ENCODE data around the gene RUNDC3A.
A peak's percentile ranks its signal among the peaks of the same experiment; 100 is the strongest.

RUNDC3A gene

DNA sequence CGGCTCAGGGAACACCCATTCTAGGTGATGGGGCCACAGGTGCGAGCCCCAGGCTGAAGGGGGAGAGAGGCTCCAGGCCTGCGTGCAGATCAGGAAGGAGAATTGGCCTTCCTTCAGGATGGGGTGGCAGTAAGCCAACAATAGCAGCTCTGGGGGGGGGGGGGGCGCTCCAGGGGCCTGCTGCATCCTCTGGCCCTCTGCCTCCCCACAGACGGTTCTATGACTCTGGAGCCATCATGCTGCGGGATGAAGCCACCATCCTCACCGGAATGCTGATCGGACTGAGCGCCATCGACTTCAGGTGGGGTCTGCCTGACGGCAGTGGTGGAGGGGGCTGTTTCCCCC, 6.1 kb downstream of the RUNDC3A start:
- Histone ChIP-seq H3K4me3 (ENCODE audit: low read depth, low read length) (no peak overlapping the region), H3K27ac (ENCODE audit: extremely low read depth, low read depth, low read length) (no peak overlapping the region), H3K36me3 (ENCODE audit: control insufficient read depth in 2 of 2, insufficient read depth in 1 of 2, low read length in 2 of 2) (peaks cover 0 to 10% of the 10 kb centered on the region in 2 experiments; a peak in 1 of 3 replicates), H3K9me3 (ENCODE audit: control insufficient read depth, insufficient read depth, low read depth, low read length) (no peaks in the 10 kb centered on the region), H3K4me1 (ENCODE audit: control insufficient read depth, insufficient read depth, low read length) (peaks cover 4% of the 10 kb centered on the region; the same call in 1 of the 2 replicates)
- TF ChIP-seq ZEB2 (tag by site-specific recombination; IDR thresholded peaks at IDR 0.05), result 0 out of 2 replicates have a peak, but pooled peaks have one; percentile 42
- TF ChIP-seq, protein P1, sequence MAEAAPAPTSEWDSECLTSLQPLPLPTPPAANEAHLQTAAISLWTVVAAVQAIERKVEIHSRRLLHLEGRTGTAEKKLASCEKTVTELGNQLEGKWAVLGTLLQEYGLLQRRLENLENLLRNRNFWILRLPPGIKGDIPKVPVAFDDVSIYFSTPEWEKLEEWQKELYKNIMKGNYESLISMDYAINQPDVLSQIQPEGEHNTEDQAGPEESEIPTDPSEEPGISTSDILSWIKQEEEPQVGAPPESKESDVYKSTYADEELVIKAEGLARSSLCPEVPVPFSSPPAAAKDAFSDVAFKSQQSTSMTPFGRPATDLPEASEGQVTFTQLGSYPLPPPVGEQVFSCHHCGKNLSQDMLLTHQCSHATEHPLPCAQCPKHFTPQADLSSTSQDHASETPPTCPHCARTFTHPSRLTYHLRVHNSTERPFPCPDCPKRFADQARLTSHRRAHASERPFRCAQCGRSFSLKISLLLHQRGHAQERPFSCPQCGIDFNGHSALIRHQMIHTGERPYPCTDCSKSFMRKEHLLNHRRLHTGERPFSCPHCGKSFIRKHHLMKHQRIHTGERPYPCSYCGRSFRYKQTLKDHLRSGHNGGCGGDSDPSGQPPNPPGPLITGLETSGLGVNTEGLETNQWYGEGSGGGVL (tag by site-specific recombination; IDR thresholded peaks at IDR 0.05), result peak; percentile 75
- TF ChIP-seq GLIS1 (tag by site-specific recombination; IDR thresholded peaks at IDR 0.05), result peak; percentile 51
- TF ChIP-seq, protein P2, sequence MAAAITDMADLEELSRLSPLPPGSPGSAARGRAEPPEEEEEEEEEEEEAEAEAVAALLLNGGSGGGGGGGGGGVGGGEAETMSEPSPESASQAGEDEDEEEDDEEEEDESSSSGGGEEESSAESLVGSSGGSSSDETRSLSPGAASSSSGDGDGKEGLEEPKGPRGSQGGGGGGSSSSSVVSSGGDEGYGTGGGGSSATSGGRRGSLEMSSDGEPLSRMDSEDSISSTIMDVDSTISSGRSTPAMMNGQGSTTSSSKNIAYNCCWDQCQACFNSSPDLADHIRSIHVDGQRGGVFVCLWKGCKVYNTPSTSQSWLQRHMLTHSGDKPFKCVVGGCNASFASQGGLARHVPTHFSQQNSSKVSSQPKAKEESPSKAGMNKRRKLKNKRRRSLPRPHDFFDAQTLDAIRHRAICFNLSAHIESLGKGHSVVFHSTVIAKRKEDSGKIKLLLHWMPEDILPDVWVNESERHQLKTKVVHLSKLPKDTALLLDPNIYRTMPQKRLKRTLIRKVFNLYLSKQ (tag by site-specific recombination; IDR thresholded peaks at IDR 0.05; ENCODE audit: borderline replicate concordance), result no peak
- ChIA-PET CTCF (interaction anchor here (0.5 to 2.0 kb wide), 5 partner anchors 17 to 93 kb away, joined by 3 to 10 read pairs (median 4); no protein-coding TSS in a partner anchor), POLR2A (interaction anchor here (0.8 to 6.5 kb wide), 7 partner anchors 10 to 105 kb away, joined by 3 to 38 read pairs (median 5); partner anchors contain the start of genes SLC25A39 and UBTF)

DNA sequence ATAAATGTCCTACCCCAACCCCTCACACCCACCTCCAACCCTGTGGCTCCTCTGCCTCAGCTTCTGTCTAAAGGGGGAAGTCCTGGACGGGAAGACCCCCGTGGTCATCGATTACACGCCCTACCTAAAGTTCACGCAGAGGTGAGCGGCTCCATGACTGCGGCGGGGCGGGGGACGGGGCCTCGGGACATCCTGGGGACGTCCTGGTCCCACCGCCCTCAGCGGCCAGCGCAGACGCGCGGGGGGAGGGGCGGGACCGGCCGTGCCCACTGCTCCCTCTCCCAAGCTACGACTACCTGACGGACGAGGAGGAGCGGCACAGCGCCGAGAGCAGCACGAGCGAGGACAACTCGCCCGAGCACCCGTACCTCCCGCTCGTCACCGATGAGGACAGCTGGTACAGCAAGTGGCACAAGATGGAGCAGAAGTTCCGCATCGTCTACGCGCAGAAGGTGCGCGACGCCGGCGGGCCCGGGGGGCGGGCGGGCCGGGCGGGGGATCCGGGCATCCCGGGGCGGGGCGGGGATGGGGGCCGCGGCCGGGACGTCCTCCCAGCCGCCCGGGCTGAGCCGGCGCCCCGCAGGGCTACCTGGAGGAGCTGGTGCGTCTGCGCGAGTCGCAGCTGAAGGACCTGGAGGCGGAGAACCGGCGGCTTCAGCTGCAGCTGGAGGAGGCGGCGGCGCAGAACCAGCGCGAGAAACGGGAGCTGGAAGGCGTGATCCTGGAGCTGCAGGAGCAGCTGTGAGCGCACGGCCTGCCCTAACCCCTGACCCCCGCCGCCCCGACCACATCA, 6.7 kb downstream of the RUNDC3A start:
- CTCF ChIA-PET, result interaction anchor here (0.5 to 2.0 kb wide), 6 partner anchors 16 to 251 kb away, joined by 3 to 10 read pairs (median 4); no protein-coding TSS in a partner anchor
- Histone ChIP-seq H3K4me3 (ENCODE audit: low read depth, low read length) (peak overlapping the region; percentile 44), H3K36me3 (ENCODE audit: control insufficient read depth in 2 of 2, insufficient read depth in 1 of 2, low read length in 2 of 2) (peaks cover 0 to 15% of the 10 kb centered on the region in 2 experiments; a peak in 1 of 3 replicates), H3K27ac (ENCODE audit: extremely low read depth, low read depth, low read length) (peak overlapping the region; percentile 16; the same call in 1 of the 2 replicates), H3K9me3 (ENCODE audit: control insufficient read depth, insufficient read depth, low read depth, low read length) (no peaks in the 10 kb centered on the region), H3K4me1 (ENCODE audit: control insufficient read depth, insufficient read depth, low read length) (peaks cover 4% of the 10 kb centered on the region; the same call in 1 of the 2 replicates)
- POLR2A ChIA-PET, result interaction anchor here (0.5 to 6.5 kb wide), 10 partner anchors 9 to 116 kb away, joined by 3 to 38 read pairs (median 4); partner anchors contain the start of genes SLC25A39 and UBTF
- TF ChIP-seq FEZF1 (tag by site-specific recombination; IDR thresholded peaks at IDR 0.05) (no peak), ZNF433 (tag by site-specific recombination; IDR thresholded peaks at IDR 0.05; ENCODE audit: low read depth) (no peak), ZNF292 (tag by site-specific recombination; IDR thresholded peaks at IDR 0.05; ENCODE audit: borderline replicate concordance, low read depth) (no peak), ZNF548 (tag by site-specific recombination; IDR thresholded peaks at IDR 0.05) (no peak), SCRT2 (tag by site-specific recombination; IDR thresholded peaks at IDR 0.05) (no peak), SALL2 (tag by site-specific recombination; IDR thresholded peaks at IDR 0.05; ENCODE audit: borderline replicate concordance) (no peak), ZBTB20 (tag by site-specific recombination; IDR thresholded peaks at IDR 0.05) (0 out of 2 replicates have a peak, but pooled peaks have one; percentile 12), ZNF791 (tag by site-specific recombination; IDR thresholded peaks at IDR 0.05) (no peak), ZNF394 (tag by site-specific recombination; IDR thresholded peaks at IDR 0.05; ENCODE audit: borderline replicate concordance) (peak; percentile 59), ZFP3 (tag by site-specific recombination; IDR thresholded peaks at IDR 0.05; ENCODE audit: low read depth) (no peak), SP2 (tag by site-specific recombination; IDR thresholded peaks at IDR 0.05) (peak; percentile 50), TCF7L2 (IDR thresholded peaks at IDR 0.05; ENCODE audit: borderline replicate concordance, low read depth, low read length) (no peak), ZNF132 (tag by site-specific recombination; IDR thresholded peaks at IDR 0.05; ENCODE audit: borderline replicate concordance) (no peak)
- TF ChIP-seq, protein P3, sequence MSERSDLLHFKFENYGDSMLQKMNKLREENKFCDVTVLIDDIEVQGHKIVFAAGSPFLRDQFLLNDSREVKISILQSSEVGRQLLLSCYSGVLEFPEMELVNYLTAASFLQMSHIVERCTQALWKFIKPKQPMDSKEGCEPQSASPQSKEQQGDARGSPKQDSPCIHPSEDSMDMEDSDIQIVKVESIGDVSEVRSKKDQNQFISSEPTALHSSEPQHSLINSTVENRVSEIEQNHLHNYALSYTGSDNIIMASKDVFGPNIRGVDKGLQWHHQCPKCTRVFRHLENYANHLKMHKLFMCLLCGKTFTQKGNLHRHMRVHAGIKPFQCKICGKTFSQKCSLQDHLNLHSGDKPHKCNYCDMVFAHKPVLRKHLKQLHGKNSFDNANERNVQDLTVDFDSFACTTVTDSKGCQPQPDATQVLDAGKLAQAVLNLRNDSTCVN (tag by site-specific recombination; optimal IDR thresholded peaks at IDR 0.05), result peak; percentile 89
- TF ChIP-seq, protein P4, sequence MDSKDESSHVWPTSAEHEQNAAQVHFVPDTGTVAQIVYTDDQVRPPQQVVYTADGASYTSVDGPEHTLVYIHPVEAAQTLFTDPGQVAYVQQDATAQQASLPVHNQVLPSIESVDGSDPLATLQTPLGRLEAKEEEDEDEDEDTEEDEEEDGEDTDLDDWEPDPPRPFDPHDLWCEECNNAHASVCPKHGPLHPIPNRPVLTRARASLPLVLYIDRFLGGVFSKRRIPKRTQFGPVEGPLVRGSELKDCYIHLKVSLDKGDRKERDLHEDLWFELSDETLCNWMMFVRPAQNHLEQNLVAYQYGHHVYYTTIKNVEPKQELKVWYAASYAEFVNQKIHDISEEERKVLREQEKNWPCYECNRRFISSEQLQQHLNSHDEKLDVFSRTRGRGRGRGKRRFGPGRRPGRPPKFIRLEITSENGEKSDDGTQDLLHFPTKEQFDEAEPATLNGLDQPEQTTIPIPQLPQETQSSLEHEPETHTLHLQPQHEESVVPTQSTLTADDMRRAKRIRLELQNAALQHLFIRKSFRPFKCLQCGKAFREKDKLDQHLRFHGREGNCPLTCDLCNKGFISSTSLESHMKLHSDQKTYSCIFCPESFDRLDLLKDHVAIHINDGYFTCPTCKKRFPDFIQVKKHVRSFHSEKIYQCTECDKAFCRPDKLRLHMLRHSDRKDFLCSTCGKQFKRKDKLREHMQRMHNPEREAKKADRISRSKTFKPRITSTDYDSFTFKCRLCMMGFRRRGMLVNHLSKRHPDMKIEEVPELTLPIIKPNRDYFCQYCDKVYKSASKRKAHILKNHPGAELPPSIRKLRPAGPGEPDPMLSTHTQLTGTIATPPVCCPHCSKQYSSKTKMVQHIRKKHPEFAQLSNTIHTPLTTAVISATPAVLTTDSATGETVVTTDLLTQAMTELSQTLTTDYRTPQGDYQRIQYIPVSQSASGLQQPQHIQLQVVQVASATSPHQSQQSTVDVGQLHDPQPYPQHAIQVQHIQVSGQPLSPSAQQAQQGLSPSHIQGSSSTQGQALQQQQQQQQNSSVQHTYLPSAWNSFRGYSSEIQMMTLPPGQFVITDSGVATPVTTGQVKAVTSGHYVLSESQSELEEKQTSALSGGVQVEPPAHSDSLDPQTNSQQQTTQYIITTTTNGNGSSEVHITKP (tag by site-specific recombination; IDR thresholded peaks at IDR 0.05), result peak; percentile 91
- TF ChIP-seq, protein P5, sequence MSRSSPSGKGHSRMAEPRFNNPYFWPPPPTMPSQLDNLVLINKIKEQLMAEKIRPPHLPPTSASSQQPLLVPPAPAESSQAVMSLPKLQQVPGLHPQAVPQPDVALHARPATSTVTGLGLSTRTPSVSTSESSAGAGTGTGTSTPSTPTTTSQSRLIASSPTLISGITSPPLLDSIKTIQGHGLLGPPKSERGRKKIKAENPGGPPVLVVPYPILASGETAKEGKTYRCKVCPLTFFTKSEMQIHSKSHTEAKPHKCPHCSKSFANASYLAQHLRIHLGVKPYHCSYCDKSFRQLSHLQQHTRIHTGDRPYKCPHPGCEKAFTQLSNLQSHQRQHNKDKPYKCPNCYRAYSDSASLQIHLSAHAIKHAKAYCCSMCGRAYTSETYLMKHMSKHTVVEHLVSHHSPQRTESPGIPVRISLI (tag by site-specific recombination; IDR thresholded peaks at IDR 0.05), result no peak
